DOHH2 (cell line): ENCODE data around the gene KLK6.

ENCODE experiments used
- H3F3A ChIP-seq: fragments of 200-600 bp; sonication (generic), shearing (Covaris generic); 2 replicates; pipeline ENCODE4 v1.6.0; 2016; ENCODE audit warnings: antibody characterized with exemption, mild to moderate bottlenecking; ENCODE audit not compliant: control insufficient read depth, insufficient read depth
- H3K27ac ChIP-seq: fragments of 200-600 bp; sonication (generic); 2 replicates; pipeline ENCODE4 v1.5.1; 2014; ENCODE audit warnings: low read depth, mild to moderate bottlenecking, low read length, moderate library complexity
- H3K27me3 ChIP-seq: fragments of 200-600 bp; sonication (generic); 2 replicates; pipeline ENCODE4 v1.6.1; 2014; ENCODE audit warnings: mild to moderate bottlenecking, low read length, mixed read lengths; ENCODE audit not compliant: control insufficient read depth
- H3K36me3 ChIP-seq: fragments of 200-600 bp; sonication (generic); 2 replicates; pipeline ENCODE4 v1.6.1; 2014; ENCODE audit warnings: mild to moderate bottlenecking, low read length, moderate library complexity, mixed read lengths; ENCODE audit not compliant: control insufficient read depth
- H3K4me1 ChIP-seq: fragments of 200-600 bp; sonication (generic); 2 replicates; pipeline ENCODE4 v1.6.1; 2014; ENCODE audit warnings: mild to moderate bottlenecking, low read length, mixed read lengths; ENCODE audit not compliant: control insufficient read depth
- H3K4me2 ChIP-seq: fragments of 200-600 bp; sonication (generic); 2 replicates; pipeline ENCODE4 v1.6.0; 2014; ENCODE audit warnings: mild to moderate bottlenecking, low read length, moderate library complexity
- H3K4me3 ChIP-seq: fragments of 200-600 bp; sonication (generic); 2 replicates; pipeline ENCODE4 v1.5.1; 2014; ENCODE audit warnings: mild to moderate bottlenecking, low read length, mixed read lengths
- H3K79me2 ChIP-seq: fragments of 200-600 bp; sonication (generic); 2 replicates; pipeline ENCODE4 v1.6.1; 2014; ENCODE audit warnings: mild to moderate bottlenecking, low read length, mixed read lengths; ENCODE audit not compliant: control insufficient read depth
- H3K9me2 ChIP-seq: fragments of 200-600 bp; sonication (generic); replicated peaks from 2 replicates; pipeline ENCODE4 v1.6.1; 2014; ENCODE audit warnings: mild to moderate bottlenecking, low read length, mixed read lengths; ENCODE audit not compliant: control insufficient read depth
- H3K9me3 ChIP-seq: fragments of 200-600 bp; sonication (generic); 2 replicates; pipeline ENCODE4 v1.6.1; 2014; ENCODE audit warnings: antibody characterized with exemption, low read length, mixed read lengths; ENCODE audit not compliant: control insufficient read depth, insufficient read depth
- H4K20me1 ChIP-seq: fragments of 200-600 bp; sonication (generic); 2 replicates; pipeline ENCODE4 v1.6.0; 2014; ENCODE audit warnings: low read depth, mild to moderate bottlenecking, antibody characterized with exemption, low read length, moderate library complexity; ENCODE audit not compliant: control insufficient read depth, insufficient read depth
- EZH2phosphoT487 ChIP-seq: fragments of 200-600 bp; sonication (generic); IDR thresholded peaks from 2 replicates; pipeline ENCODE4 v1.6.1; 2017; ENCODE audit warnings: borderline replicate concordance, mild to moderate bottlenecking, antibody characterized with exemption, low read length, moderate library complexity, mixed read lengths
- TF ChIP-seq, protein P1 (sequence below): fragments of 200-600 bp; sonication (generic); IDR thresholded peaks from one replicate; pipeline ENCODE4 v1.5.1; 2014; ENCODE audit warnings: antibody characterized with exemption, mild to moderate bottlenecking, low read depth, low read length; ENCODE audit not compliant: poor library complexity, severe bottlenecking

The KLK6 gene

DNA sequence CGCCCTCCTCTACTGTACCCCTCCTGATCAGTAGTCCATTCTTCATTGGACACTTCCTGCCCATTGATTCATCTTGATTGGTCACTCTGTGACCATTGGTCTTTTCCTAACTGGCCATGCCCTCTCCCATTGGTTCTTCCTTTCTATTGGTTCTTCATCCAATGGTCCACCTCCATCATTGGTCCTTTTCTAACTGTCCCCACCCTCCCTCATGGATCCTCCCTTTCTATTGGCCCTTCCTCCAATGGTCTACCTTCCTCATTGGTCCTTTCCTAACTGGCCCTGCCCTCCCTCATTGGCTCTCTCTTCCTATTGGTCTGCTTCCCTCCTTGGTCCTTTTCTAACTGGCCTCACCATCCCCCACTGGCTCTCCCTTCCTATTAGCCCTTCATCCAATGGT lies 7.1 kb downstream of the KLK6 start:
- Histone ChIP-seq H3K79me2 (no peaks in the 10 kb centered on the region), H3K4me1 (no peaks in the 10 kb centered on the region), H3F3A (no peaks in the 10 kb centered on the region), H3K4me3 (no peak overlapping the region), H3K27ac (no peak overlapping the region), H3K27me3 (no peaks in the 10 kb centered on the region), H3K9me2 (no peaks in the 10 kb centered on the region), H4K20me1 (no peaks in the 10 kb centered on the region), H3K36me3 (no peaks in the 10 kb centered on the region), H3K9me3 (peaks cover 8% of the 10 kb centered on the region; the same call in 1 of the 2 replicates), H3K4me2 (no peak overlapping the region)
- no peak for TF ChIP-seq EZH2phosphoT487
- TF ChIP-seq, protein P1, sequence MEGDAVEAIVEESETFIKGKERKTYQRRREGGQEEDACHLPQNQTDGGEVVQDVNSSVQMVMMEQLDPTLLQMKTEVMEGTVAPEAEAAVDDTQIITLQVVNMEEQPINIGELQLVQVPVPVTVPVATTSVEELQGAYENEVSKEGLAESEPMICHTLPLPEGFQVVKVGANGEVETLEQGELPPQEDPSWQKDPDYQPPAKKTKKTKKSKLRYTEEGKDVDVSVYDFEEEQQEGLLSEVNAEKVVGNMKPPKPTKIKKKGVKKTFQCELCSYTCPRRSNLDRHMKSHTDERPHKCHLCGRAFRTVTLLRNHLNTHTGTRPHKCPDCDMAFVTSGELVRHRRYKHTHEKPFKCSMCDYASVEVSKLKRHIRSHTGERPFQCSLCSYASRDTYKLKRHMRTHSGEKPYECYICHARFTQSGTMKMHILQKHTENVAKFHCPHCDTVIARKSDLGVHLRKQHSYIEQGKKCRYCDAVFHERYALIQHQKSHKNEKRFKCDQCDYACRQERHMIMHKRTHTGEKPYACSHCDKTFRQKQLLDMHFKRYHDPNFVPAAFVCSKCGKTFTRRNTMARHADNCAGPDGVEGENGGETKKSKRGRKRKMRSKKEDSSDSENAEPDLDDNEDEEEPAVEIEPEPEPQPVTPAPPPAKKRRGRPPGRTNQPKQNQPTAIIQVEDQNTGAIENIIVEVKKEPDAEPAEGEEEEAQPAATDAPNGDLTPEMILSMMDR = no peak

DNA sequence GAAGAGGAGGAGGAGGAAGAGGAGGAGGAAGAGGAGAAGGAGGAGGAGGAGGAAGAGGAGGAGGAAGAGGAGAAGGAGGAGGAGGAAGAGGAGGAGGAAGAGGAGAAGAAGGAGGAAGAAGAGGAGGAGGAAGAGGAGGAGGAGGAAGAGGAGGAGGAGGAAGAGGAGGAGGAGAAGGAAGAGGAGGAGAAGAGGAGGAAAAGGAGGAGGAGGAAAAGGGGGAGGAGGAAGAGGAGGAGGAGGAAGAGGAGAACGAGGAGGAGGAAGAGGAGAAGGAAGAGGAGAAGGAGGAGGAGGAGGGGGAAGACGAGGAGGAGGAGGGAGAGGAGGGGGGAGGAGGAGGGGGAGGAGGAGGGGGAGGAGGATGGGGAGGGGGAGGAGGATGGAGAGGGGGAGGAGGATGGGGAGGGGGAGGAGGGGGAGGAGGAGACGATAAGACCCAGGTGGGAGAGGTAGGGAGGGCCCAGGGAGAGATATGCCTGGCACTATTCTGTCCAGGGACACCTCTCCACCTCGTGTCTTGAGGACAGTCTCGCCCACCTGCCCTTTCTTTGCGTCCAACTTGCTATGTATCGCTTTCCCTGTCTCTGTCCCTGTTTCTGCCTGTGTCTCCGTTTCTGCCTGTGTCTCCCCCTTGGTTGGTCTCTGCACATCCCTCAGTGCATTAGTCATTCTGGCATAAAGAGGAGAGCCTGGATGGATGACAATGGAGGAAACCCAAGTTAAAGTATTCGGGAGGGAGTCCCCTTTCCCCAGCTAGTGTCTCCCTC lies 9.5 kb downstream of the KLK6 start:
- no peak overlapping the region for H3K4me3 ChIP-seq
- no peaks in the 10 kb centered on the region for H3K36me3 ChIP-seq
- H3K4me1 ChIP-seq = no peaks in the 10 kb centered on the region
- no peaks in the 10 kb centered on the region for H4K20me1 ChIP-seq
- H3F3A ChIP-seq = no peaks in the 10 kb centered on the region
- no peak for TF ChIP-seq EZH2phosphoT487
- TF ChIP-seq, protein P1 = no peak
- no peaks in the 10 kb centered on the region for H3K27me3 ChIP-seq
- peaks cover 8% of the 10 kb centered on the region; the same call in 1 of the 2 replicates for H3K9me3 ChIP-seq
- H3K4me2 ChIP-seq = no peak overlapping the region
- H3K79me2 ChIP-seq = no peaks in the 10 kb centered on the region
- H3K27ac ChIP-seq = no peak overlapping the region
- H3K9me2 ChIP-seq = no peaks in the 10 kb centered on the region

DNA sequence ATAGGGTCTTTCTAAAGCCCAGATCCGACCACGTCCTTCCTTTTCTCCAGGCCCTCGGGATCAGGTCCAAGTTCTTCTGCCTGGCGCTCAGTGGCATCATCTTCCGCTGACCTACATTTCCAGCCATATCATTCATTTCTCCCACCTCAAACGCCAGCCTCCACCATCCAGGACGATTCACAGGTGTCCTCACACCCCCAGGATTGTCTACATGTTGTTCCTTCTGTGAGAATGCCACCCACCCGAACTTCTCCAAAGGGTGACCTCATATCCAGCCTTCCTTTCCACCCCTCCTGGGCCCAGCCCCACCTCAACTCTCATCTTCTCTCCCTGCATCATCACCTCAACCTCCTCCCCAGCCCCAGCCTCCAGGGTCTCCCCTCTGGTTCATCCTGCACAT lies 11.8 kb downstream of the KLK6 start:
- no peaks in the 10 kb centered on the region for H3K36me3 ChIP-seq
- no peaks in the 10 kb centered on the region for H3K79me2 ChIP-seq
- H3K4me1 ChIP-seq = no peaks in the 10 kb centered on the region
- no peaks in the 10 kb centered on the region for H3F3A ChIP-seq
- no peak overlapping the region for H3K4me2 ChIP-seq
- no peak overlapping the region for H3K27ac ChIP-seq
- no peak for TF ChIP-seq EZH2phosphoT487
- TF ChIP-seq, protein P1 = no peak
- no peaks in the 10 kb centered on the region for H4K20me1 ChIP-seq
- no peak overlapping the region for H3K4me3 ChIP-seq
- H3K9me3 ChIP-seq = peaks cover 8% of the 10 kb centered on the region; the same call in 1 of the 2 replicates
- no peaks in the 10 kb centered on the region for H3K27me3 ChIP-seq
- H3K9me2 ChIP-seq = no peaks in the 10 kb centered on the region
